ENCODE results near the gene ELMO1.

The ELMO1 gene

DNA sequence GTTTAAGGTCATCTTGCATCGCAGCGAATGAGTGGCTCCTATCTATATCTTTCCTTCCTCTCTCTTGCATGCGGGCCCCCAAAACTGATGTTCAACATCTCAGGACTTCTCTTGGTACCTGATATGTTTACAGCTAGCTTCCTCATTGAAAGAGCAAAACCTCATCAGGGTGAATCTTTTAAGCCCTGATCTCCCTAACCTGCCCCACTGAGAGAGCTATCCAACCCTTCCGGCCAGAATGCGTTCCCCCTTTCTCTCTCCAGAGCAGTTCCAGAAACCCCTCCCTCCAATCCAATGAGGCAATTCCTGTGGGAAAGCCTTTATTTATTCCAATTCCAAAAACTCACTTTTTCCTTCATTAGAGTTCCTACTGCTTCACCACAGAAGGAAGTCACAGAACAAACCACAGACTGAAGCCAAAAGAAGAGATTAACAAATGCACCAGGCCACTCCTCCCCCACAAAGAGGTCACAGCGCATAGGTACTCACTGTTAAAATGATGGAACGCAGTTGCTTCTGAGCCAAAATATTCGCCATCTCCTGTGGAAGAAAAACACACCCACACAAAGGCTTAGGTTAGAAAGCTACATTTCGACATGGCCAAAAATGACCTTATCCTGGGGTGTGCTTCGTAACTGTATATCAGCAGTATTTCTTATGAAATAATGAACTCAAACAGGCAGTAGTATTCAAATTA lies 232.4 kb downstream of the ELMO1 start:
- TF ChIP-seq, protein P1, sequence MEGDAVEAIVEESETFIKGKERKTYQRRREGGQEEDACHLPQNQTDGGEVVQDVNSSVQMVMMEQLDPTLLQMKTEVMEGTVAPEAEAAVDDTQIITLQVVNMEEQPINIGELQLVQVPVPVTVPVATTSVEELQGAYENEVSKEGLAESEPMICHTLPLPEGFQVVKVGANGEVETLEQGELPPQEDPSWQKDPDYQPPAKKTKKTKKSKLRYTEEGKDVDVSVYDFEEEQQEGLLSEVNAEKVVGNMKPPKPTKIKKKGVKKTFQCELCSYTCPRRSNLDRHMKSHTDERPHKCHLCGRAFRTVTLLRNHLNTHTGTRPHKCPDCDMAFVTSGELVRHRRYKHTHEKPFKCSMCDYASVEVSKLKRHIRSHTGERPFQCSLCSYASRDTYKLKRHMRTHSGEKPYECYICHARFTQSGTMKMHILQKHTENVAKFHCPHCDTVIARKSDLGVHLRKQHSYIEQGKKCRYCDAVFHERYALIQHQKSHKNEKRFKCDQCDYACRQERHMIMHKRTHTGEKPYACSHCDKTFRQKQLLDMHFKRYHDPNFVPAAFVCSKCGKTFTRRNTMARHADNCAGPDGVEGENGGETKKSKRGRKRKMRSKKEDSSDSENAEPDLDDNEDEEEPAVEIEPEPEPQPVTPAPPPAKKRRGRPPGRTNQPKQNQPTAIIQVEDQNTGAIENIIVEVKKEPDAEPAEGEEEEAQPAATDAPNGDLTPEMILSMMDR (IDR thresholded peaks at IDR 0.05; ENCODE audit: insufficient read depth, low read length, missing control alignments), result no peak
- no peak for DNase-seq (ENCODE audit: low read depth, low spot score)
- H3K4me3 ChIP-seq (ENCODE audit: low read depth, low read length), result no peak overlapping the region
- CTCF ChIA-PET, result interaction anchor here (0.6 kb wide), 1 partner anchor 34 kb away, joined by 3 read pairs; no protein-coding TSS in a partner anchor
- POLR2A ChIA-PET, result no interaction called here

DNA sequence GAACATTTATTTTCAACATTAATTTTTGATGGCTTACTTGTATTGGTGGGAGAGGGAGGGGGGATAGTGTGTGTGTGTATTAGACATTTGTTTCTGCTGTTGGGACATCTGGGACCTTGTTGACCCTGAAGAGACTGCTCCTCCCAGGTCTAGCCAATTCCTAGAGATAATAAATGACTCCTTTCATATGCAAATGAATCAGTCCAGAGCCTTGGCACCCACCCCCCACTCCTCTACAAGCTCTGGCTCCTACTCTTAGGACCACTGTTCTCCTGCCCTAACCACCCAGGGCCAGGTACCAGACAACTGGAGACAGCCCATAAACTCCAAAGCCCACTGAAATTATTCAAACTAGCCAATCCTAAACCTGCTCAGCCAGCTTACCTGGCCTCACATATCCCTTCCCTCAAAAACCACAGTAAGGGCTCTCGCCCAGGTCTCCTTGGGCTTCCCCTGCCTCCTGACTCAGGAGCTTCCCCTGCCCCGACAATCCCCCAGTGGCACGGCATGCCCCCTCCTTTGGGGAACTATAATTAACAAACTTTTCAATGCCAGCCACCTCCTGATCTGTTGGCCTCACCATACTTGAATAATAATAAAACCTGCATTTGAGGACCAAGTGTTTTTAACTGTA lies 233.3 kb downstream of the ELMO1 start:
- no peak for DNase-seq (ENCODE audit: low read depth, low spot score)
- ChIA-PET CTCF (interaction anchor here (0.6 kb wide), 1 partner anchor 33 kb away, joined by 3 read pairs; no protein-coding TSS in a partner anchor), POLR2A (no interaction called here)
- TF ChIP-seq, protein P1 (IDR thresholded peaks at IDR 0.05; ENCODE audit: insufficient read depth, low read length, missing control alignments), result no peak
- H3K4me3 ChIP-seq (ENCODE audit: low read depth, low read length), result no peak overlapping the region

DNA sequence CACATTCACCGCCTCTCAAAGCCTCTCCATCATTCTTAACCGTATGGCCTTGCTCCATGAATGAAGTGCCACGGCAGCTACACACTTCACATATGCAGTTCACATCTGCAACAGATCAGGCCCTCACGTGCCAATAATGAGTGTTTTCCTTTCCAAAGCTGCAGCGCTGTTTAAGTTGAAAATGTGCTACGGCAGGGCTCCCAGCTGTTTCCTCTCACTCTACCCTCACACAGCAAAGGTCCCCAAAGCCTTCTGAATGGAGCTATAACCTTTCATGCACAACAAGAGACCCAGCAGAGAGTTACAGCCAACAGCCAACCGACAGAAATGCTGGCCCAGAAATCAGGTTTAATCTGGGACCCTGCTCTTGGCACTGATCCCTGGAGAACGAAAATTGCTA lies 236.1 kb downstream of the ELMO1 start:
- ChIA-PET POLR2A (no interaction called here), CTCF (interaction anchor here (1.2 to 1.4 kb wide), 3 partner anchors 11 to 31 kb away, joined by 3 to 5 read pairs (median 4); no protein-coding TSS in a partner anchor)
- TF ChIP-seq, protein P1 (IDR thresholded peaks at IDR 0.05; ENCODE audit: insufficient read depth, low read length, missing control alignments), result no peak
- DNase-seq (ENCODE audit: low read depth, low spot score), result no peak
- H3K4me3 ChIP-seq (ENCODE audit: low read depth, low read length), result no peak overlapping the region

DNA sequence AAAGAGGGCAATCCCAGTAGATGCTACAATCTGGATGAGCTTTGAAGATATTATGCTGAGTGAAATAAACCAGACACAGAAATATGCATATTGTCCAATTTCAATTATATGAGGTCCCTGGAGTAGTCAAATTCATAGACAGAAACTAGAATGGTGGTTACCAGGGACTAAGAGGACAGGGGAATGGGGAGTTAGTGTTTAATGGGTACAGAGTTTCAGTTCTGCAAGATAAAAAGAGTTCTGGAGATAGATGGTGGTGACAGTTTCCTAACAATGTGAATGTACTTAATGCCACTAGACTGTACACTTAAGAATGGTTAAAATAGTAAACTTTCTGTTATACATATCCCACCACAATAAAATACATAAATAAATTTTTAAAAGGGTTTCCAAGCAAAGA lies 236.6 kb downstream of the ELMO1 start:
- H3K4me3 ChIP-seq (ENCODE audit: low read depth, low read length), result no peak overlapping the region
- ChIA-PET CTCF (interaction anchor here (1.2 kb wide), 1 partner anchor 12 kb away, joined by 4 read pairs; no protein-coding TSS in a partner anchor), POLR2A (no interaction called here)
- TF ChIP-seq, protein P1 (IDR thresholded peaks at IDR 0.05; ENCODE audit: insufficient read depth, low read length, missing control alignments), result no peak
- no peak for DNase-seq (ENCODE audit: low read depth, low spot score)

DNA sequence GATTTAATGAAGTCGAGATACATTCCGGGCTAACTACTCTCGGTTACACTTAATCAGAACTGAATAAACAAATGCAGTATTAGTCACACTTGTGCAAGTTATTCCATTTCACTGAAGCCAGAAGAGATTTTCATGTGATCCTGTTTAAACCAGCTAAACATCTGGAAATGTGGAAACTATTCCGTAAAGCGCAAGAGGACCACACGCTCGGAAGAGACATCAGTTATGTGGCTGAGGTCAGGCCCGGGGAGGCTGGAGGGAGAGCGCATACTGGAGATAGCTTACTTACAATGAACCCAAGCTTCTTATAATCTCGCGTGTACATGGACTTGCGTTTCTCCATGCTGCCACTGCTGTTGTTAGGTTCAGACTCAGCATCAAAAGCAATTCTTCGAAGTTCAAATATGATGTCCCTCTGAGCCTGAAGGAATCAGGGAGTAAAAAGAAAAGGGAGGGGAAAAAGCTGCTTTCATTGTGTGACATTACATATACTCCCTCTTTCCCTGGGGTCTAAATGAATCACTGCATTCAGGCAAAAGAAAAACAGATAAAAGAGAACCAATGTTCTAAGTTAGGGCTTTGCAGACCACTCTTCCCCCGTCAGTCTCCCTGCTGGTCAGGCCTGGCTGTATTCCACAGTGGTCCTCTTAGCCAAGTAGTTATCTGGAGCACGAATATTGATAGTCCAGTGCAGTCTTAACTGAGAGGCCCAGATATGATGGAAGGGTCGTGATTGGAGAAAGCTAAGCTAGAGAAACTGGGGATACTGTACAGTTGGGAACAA lies 237.4 kb downstream of the ELMO1 start:
- TF ChIP-seq, protein P1 (IDR thresholded peaks at IDR 0.05; ENCODE audit: insufficient read depth, low read length, missing control alignments), result no peak
- H3K4me3 ChIP-seq (ENCODE audit: low read depth, low read length), result no peak overlapping the region
- peak; percentile 23 for DNase-seq (ENCODE audit: low read depth, low spot score)
- ChIA-PET CTCF (interaction anchor here (1.0 to 4.6 kb wide), 2 partner anchors 11 to 29 kb away, joined by 3 to 38 read pairs; no protein-coding TSS in a partner anchor), POLR2A (no interaction called here)

DNA sequence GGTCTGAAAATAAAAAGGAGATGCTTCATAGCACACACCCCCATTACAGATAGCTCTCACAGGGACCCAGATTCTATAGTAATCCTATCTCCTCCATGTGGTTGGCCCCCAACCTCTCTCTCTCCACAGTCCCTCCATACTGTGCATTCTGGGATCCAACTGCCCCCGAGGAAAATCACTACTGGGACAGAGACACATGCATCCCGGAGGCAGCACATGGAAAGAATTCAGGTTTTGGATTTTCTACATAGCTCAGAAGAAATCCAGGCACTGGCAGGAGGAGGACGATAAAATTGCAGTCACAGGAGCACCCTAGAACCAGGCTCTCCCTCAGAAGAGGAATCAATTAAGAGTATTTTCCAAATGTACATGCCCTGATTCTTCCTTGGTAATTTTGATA lies 239.5 kb downstream of the ELMO1 start:
- H3K4me3 ChIP-seq (ENCODE audit: low read depth, low read length), result no peak overlapping the region
- DNase-seq (ENCODE audit: low read depth, low spot score), result no peak
- POLR2A ChIA-PET, result no interaction called here
- TF ChIP-seq, protein P1 (IDR thresholded peaks at IDR 0.05; ENCODE audit: insufficient read depth, low read length, missing control alignments), result no peak
- CTCF ChIA-PET, result interaction anchor here (2.8 to 4.6 kb wide), 2 partner anchors 9 to 624 kb away, joined by 16 to 38 read pairs; no protein-coding TSS in a partner anchor
